NCI-H748 (cell line): ENCODE measurements around the gene ZNF722.
"Not testable (repeated sequence)": the region's sequence is repeated elsewhere in the genome, so short reads cannot be mapped to it uniquely, and the experiment has no call there.

Source experiments
- DNase-seq: peaks from one replicate; lab custom pipeline; 2025; ENCODE audit not compliant: unreplicated experiment; lab: John Stamatoyannopoulos, UW

ZNF722 gene

GRCh38 chr7:63998549-63998948, at the start of gene ZNF722:
ZNF722 (plus strand) TSS chr7:63998849; CDS start chr7:63998962, 113 bp downstream.
- DNase-seq: no peak

GRCh38 chr7:63953181-63953580, 45.5 kb upstream of the ZNF722 start:
- no peak for DNase-seq

- DNase-seq: no peak
Measured at GRCh38 chr7:63968629-63969028, 30.0 kb upstream of the ZNF722 start.

- DNase-seq: not testable (repeated sequence)
Measured at GRCh38 chr7:64015496-64015895, 16.8 kb downstream of the ZNF722 start.

GRCh38 chr7:64035388-64035787, 36.7 kb downstream of the ZNF722 start:
- DNase-seq: no peak

- no peak for DNase-seq
Measured at GRCh38 chr7:64037095-64037494, 38.4 kb downstream of the ZNF722 start.

GRCh38 chr7:64045301-64046040, 46.8 kb downstream of the ZNF722 start, which contains the start of gene ZNF727:
ZNF727 (plus strand) TSS chr7:64045434; CDS start chr7:64045622, 188 bp downstream.
- DNase-seq: peak; percentile 36

GRCh38 chr7:64046041-64046389, 47.4 kb downstream of the ZNF722 start:
- DNase-seq: no peak
